ENCODE results near the gene GHRHR. TPM values are rescaled to one million over a fixed set of nuclear protein-coding genes. Genes with fewer than 3 reads are reported as not detected.

GHRHR gene
- total RNA-seq, result 2.8 TPM

GRCh38 chr7:30963842-30964241 is at the start of gene GHRHR:
GHRHR (plus strand) TSS chr7:30963953; CDS start chr7:30964069, 116 bp downstream.

Other genes with a start within 250 kb of the GHRHR start
- 0.23 TPM for gene INMT, start 211.8 kb upstream of the GHRHR start, total RNA-seq
- 6.9 TPM for gene MINDY4, start 192.5 kb upstream of the GHRHR start, total RNA-seq
- 7.6 TPM for gene AQP1, start 52.1 kb upstream of the GHRHR start, total RNA-seq
- 70.4 TPM for gene ADCYAP1R1, start 88.4 kb downstream of the GHRHR start, total RNA-seq